Frontal cortex (tissue), 4 donors: ENCODE data around the gene MCF2L. TPM values are rescaled to one million over a fixed set of nuclear protein-coding genes. Genes with fewer than 3 reads are reported as not detected.

Experiments
- DNase-seq, 2 donors: peaks; one replicate each; pipeline ENCODE4 v3.0.0; 2012; ENCODE audit warnings: low spot score in 2 of 2
- FAIRE-seq: peaks from 2 replicates; lab custom pipeline; 2012; peaks lifted over from hg19 to GRCh38; lab: Jason Lieb, UNC
- total RNA-seq: library from RNA; depleted of rRNA; stranded (reverse); fragments of >200 nt; gene quantifications from one replicate; pipeline ENCODE4 v1.2.3, GENCODE V29; 2014
- donor health status: control.
- donor health status: control.
- donor health status: control.

MCF2L gene
- total RNA-seq, 1 donor from 2014 or later = 137 TPM

- peak; percentile 62 to 67 for DNase-seq
- FAIRE-seq = no peak
Observed at GRCh38 chr13:113009743-113010509, 40.9 kb downstream of the MCF2L start.

GRCh38 chr13:113010510-113010865 is 41.5 kb downstream of the MCF2L start:
- FAIRE-seq (no peak), DNase-seq (no peak)

DNA sequence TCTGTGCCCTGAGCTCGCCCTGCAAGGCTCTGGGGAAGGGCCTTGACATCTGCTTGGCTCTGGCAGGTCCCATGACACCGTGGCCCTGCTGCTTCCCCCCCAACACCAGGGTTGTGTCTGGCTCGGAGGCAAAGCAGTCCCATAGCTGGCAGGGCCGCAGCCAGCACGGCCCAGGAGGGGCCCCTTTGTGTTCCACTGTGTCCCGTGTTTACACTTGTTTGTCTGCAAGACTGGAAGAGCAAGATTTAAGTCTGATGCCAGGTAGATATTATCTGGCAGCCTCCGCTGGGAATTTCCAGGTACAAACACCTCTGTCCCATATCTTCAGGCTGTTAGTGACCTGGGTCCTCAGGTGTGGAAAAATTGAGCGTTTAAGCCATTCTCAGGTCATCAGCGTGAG is 44.3 kb downstream of the MCF2L start:
- FAIRE-seq (no peak), DNase-seq (no peak)

DNA sequence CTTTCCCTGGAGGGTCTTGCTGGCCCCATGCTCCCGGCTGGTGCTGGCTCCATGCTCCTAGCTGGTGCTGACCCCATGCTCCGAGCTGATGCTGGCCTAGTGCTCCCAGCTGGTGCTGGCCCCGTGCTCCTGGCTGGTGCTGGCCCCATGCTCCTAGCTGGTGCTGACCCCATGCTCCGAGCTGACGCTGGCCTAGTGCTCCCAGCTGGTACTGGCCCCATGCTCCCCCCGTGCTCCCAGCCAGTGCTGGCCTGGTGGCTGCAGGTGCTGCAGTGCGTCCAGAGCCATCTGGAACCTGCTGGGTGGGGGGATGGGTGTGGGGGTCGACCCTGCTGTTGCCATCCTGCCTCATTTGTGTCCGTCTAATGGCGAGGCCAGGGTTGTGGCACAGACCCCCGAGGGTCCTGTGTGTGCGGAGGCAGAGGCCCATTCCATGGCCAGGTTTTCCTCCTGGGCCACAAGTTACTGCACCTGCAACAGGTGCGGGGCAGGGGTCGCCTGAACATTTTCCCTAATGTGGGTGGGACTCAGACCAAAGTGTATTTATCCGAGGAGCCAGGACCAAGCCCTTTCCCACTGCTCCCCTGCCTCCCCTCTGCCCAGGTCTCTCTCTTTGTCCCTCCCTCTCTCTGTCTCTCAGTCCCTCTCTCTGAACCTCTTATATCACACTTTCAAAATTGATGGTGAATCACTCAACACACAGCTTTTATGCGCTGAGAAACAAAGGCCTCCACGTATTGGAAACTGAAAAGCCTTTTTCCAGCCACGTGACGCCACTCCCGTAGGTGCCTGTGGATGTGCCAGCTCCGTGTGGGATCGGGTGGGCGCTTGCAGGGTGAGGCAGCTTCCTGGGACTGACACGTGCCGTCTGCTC is 45.1 kb downstream of the MCF2L start:
- FAIRE-seq (no peak), DNase-seq (peak in 1 of 2 donors; percentile 62)

DNA sequence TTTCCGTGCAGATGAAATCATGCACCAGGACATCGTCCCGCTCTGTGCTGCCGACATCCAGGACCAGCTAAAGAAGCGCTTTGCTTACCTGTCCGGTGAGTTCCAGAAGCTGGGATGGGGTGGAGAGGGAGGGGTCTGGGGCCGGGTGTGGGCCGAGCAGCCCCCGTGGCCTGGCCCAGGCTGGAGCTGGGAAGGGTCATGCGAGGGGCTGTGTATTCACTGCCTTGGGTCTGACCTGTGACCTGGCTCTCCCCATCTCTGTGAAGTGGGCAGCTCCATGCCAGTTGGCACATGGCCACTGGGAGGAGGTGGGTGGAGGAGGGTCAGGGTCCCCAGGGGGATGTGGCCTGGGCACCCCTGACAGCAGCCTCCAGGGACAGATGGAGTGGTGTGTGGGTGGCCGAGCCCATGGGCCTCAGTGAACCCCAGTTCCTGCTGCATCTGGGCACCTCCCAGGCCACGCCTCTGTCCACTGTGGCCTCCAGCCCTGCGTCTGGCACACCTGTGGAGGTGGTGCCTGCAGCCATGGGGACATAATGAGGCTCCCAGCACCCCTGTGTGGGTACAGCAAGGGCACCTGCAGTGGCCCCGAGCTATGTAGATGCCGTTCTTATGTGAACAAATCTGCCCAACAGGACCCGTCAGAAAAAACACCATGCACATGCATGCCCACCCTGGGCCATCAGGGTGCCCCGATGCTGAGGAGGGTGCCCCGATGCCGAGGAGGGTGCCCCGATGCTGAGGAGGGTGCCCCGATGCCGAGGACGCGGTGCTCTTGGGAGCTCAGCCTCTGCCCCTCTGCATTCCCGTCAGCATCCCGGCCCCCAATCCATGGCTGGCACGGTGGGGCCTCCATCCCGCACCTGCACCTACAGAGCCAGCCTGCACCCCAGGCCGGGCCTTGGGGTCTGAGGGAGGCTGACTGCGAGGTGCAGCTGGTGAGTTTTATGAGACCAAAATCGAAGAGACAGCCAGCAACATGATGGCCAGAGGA is 46.0 kb downstream of the MCF2L start:
- FAIRE-seq (no peak), DNase-seq (no peak)

DNA sequence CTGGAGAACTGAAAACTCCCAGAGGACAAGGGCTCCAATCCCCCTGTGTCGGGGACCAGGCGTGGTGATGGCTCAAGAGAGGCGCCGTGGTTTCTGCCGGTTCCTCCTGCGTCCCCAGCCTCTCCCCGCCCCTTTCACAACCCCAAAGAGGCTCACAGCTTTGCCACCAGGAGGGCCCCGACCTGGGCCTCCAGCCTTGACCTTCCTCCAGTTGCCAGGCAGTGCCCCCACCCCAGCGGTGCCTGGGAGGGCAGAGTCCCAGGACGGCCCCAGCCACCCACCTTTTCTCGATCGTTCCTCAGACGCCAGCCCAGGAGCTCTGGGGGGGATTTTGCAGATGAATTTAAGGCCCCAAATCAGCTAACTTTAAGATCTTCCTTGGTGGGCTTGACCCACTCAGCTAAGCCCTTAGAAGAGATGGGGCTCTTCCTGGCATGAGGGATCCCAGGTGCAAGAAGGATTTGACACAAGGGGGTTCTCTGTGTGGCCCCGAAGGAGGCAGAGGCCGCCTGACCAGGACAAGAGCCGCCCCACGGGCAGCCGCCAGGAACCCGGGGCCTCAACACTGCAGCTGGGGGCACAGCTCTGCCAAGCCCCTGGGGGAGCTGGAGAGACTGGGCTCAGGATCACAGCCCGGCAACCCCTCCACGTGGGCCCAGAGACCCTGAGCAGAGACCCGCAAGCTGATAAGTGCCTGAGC is 47.0 kb downstream of the MCF2L start:
- DNase-seq (no peak), FAIRE-seq (no peak)

- FAIRE-seq (no peak), DNase-seq (no peak)
Observed at GRCh38 chr13:113016526-113017295, 47.7 kb downstream of the MCF2L start.

- DNase-seq = no peak
- FAIRE-seq = no peak
Observed at GRCh38 chr13:113017506-113018215, 48.6 kb downstream of the MCF2L start.

- no peak for FAIRE-seq
Observed at GRCh38 chr13:113018676-113019465, 49.9 kb downstream of the MCF2L start.

DNA sequence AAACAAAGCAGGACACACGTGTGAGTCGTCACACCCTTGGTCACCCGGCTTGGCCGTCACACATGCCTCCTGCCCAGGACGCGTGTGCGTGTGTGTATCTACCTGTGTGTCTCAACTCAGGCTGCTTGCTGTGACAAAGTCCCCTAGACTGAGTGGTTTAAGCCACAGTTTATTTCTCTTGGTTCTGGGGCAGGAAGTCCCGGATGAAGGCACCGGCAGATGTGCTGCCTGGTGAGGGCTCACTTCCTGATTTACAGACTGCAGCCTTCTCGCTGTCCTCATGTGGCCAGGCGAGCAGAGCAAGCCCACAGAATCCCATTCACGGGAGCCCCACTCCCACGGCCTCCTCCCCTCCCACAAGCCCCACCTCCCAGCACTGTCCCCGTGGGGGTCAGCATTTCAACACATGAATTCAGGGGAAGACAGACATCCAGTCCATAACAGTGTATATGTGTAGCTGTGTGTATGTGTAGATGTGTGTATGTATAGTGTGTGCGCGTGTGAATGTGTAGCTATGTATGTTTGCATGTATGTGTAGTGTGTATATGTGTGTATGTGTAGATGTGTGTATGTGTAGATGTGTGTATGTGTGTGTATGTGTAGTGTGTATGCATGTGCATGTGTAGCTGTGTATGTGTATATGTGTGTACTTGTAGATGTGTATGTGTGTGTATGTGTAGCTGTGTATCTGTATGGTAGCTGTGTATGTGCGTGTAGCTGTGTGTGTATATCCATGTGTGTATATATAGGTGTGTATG is 51.5 kb downstream of the MCF2L start:
- no peak for FAIRE-seq
- no peak for DNase-seq

More at GRCh38 chr13:113018676-113019465, 49.9 kb downstream of the MCF2L start:
- no peak for DNase-seq

DNA sequence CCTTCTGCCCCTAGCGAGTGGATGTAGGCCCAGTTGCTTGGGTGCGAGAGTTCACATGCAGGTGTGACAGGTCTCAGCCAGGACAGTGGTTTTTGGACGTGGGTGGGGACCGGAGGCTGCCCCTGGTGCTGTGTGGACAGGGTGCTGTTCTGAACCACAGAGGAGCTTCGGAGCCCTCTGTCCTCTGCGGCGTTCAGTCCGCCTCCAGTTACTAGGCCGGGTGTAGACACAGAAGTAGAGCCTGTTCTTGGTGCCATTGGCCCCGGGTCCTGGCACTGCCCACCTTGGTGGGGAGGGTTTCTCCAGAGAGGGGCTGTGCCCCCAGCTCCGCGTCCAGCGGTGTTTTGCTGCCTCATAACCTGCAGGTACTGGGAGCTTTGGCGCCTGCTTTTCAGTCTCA is 52.4 kb downstream of the MCF2L start:
- no peak for FAIRE-seq
- no peak for DNase-seq

DNA sequence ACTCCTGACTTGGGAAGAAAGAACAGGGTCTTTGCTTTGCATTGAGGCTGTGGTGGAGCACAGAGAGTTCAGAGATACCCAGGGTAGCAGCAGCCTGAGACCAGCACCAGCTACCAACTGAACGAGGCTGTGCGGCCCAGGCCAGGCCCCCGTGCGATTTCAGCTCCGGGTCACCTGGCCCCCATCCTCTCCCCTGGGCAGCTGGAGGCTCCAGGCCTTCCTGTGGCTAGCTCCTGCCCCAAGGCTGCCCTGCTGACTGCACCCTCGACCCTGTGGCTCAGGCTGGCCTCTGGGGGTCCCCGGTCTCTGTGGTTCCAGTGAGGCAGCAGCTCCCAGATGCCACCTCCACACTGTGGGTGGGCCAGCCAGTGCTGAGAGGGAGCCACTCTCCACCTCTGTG is 52.8 kb downstream of the MCF2L start:
- DNase-seq (no peak), FAIRE-seq (no peak)

DNA sequence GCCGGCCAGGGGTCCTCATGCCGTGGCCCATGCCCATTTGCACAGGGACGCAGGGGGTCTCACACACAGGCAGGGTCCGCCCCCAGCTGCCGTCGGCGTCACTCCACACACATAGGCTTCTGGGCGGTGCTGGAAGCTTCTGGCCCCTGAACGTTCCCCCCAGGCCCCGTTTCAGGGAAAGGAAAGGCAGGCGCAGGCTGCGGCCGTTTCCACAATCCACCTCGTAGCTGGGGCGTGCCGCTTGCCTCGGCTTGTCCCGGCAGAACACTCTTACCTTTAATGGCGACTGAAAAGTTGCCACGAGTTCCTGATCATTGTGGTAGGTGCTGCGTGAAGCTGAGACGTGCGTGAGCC is 53.4 kb downstream of the MCF2L start:
- DNase-seq (no peak), FAIRE-seq (no peak)

- FAIRE-seq = no peak
- DNase-seq = peak in 1 of 2 donors; percentile 56
Observed at GRCh38 chr13:113022745-113023574, 53.9 kb downstream of the MCF2L start.

- DNase-seq (no peak), FAIRE-seq (no peak)
Observed at GRCh38 chr13:113023694-113024430, 54.8 kb downstream of the MCF2L start.
